HFF-Myc (cell line): ENCODE data around the gene IGF2BP3.
"Not testable (repeated sequence)": the region's sequence is repeated elsewhere in the genome, so short reads cannot be mapped to it uniquely, and the experiment has no call there.

Experiments
- DNase-seq: peaks from one replicate; pipeline ENCODE4 v3.0.0-alpha.2; 2011; ENCODE audit warnings: low read depth; ENCODE audit errors: extremely low read depth
- H3K4me3 ChIP-seq: replicated peaks from 2 replicates; pipeline ENCODE4 v1.5.1; 2011; ENCODE audit warnings: low read depth, mild to moderate bottlenecking, control low read depth, low read length
- TF ChIP-seq, protein P1 (sequence below): IDR thresholded peaks from 2 replicates; pipeline ENCODE4 v1.5.1; 2012; ENCODE audit warnings: mild to moderate bottlenecking, low read depth, low read length, control low read depth; ENCODE audit errors: missing control alignments

The IGF2BP3 gene

GRCh38 chr7:23410446-23411183 lies 59.7 kb downstream of the IGF2BP3 start:
- no peak overlapping the region for H3K4me3 ChIP-seq
- DNase-seq: no peak
- TF ChIP-seq, protein P1, sequence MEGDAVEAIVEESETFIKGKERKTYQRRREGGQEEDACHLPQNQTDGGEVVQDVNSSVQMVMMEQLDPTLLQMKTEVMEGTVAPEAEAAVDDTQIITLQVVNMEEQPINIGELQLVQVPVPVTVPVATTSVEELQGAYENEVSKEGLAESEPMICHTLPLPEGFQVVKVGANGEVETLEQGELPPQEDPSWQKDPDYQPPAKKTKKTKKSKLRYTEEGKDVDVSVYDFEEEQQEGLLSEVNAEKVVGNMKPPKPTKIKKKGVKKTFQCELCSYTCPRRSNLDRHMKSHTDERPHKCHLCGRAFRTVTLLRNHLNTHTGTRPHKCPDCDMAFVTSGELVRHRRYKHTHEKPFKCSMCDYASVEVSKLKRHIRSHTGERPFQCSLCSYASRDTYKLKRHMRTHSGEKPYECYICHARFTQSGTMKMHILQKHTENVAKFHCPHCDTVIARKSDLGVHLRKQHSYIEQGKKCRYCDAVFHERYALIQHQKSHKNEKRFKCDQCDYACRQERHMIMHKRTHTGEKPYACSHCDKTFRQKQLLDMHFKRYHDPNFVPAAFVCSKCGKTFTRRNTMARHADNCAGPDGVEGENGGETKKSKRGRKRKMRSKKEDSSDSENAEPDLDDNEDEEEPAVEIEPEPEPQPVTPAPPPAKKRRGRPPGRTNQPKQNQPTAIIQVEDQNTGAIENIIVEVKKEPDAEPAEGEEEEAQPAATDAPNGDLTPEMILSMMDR: no peak

- H3K4me3 ChIP-seq, DNase-seq: not testable (repeated sequence)
Observed at GRCh38 chr7:23406564-23406963, 63.7 kb downstream of the IGF2BP3 start.

- no peak overlapping the region for H3K4me3 ChIP-seq
- TF ChIP-seq, protein P1: no peak
- no peak for DNase-seq
Observed at GRCh38 chr7:23405240-23405618, 65.1 kb downstream of the IGF2BP3 start.

- DNase-seq: no peak
- TF ChIP-seq, protein P1: no peak
Observed at GRCh38 chr7:23404546-23405239, 65.6 kb downstream of the IGF2BP3 start.

GRCh38 chr7:23403970-23404369 lies 66.3 kb downstream of the IGF2BP3 start:
- DNase-seq: no peak
- TF ChIP-seq, protein P1: no peak
- no peak overlapping the region for H3K4me3 ChIP-seq

More at GRCh38 chr7:23404546-23405239, 65.6 kb downstream of the IGF2BP3 start:
- no peak overlapping the region for H3K4me3 ChIP-seq

DNA sequence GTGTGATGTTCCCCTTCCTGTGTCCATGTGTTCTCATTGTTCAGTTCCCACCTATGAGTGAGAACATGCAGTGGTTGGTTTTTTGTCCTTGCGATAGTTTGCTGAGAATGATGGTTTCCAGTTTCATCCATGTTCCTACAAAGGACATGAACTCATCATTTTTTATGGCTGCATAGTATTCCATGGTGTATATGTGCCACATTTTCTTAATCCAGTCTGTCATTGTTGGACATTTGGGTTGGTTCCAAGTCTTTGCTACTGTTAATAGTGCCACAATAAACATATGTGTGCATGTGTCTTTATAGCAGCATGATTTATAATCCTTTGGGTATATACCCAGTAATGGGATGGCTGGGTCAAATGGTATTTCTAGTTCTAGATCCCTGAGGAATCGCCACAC lies 72.2 kb downstream of the IGF2BP3 start:
- H3K4me3 ChIP-seq, DNase-seq: not testable (repeated sequence)

DNA sequence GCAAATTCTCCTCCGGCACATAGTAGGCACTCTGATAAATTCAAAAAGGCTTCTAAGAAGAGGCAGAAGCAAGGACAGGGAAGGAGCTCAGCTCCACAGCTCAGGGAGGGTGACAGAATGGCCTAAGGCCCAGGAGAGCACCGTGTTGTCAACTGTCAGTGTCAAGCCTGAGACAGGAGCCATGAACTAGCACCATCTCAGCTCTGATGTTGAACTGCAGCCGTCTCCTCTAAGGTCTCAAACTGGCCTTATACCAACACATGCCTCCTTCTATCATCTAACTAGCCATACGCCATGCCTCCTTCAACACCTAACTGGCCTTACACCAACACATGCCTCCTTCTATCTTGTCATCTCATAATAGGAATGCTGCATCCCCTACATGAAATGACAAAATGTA lies 73.0 kb downstream of the IGF2BP3 start:
- no peak for DNase-seq
- H3K4me3 ChIP-seq: no peak overlapping the region
- TF ChIP-seq, protein P1: no peak
